ENCODE results near the gene AGXT2. TPM values are rescaled to one million over a fixed set of nuclear protein-coding genes. Genes with fewer than 3 reads are reported as not detected.

The AGXT2 gene
- total RNA-seq, 1 experiment from 2014 or later: not detected

DNA sequence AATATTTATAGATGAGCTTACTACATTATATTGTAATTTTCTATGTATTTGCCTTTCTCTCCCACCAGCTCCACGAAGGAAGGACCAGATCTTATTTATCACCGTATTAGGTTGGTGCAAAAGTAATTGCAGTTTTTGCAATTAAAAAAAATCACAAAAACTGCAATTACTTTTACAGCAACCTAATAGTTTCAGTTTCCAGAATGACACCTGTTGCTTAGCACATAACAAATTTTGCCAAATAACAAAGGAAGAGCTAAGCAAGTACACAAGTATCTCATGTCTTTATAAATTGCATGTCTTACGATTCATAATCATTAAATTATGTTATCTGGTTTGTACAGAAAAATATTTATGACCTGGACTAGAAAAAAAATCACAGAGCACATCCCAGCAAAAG is 45.9 kb downstream of the AGXT2 start:
- intact Hi-C loops (cut with micrococcal nuclease): loop anchor here (2.0 to 5.0 kb wide), 3 partner anchors 43 to 515 kb away; no protein-coding TSS in a partner anchor
- no peak overlapping the region for H3K9ac ChIP-seq (ENCODE audit: low read length)
- H4K20me1 ChIP-seq (ENCODE audit: low read length): no peaks in the 10 kb centered on the region
- TF ChIP-seq EZH2phosphoT487 (IDR thresholded peaks at IDR 0.05; ENCODE audit: borderline replicate concordance, low read length): no peak
- H3K4me1 ChIP-seq (ENCODE audit: insufficient read depth, low read length): no peaks in the 10 kb centered on the region
- no peaks in the 10 kb centered on the region for H3K9me2 ChIP-seq (replicated peaks; ENCODE audit: low read length)
- H3K9me3 ChIP-seq (ENCODE audit: low read length): no peaks in the 10 kb centered on the region
- no peaks in the 10 kb centered on the region for H3K79me2 ChIP-seq (ENCODE audit: low read length)
- DNase-seq (no peak), ATAC-seq (no peak)
- no TSS peak for BruUV-seq (replicated peaks)
- no peak overlapping the region for H3K27ac ChIP-seq (ENCODE audit: low read length)
- H3K4me2 ChIP-seq (ENCODE audit: low read length): no peak overlapping the region
- no peaks in the 10 kb centered on the region; the same call in 1 of the 2 replicates for H3K27me3 ChIP-seq (ENCODE audit: low read length)
- ChIA-PET POLR2A (ENCODE audit: unreplicated experiment) (interaction anchor here (1.0 kb wide), 1 partner anchor 701 kb away, joined by 3 read pairs; no protein-coding TSS in a partner anchor), CTCF (no interaction called here)
- no peaks in the 10 kb centered on the region for H3F3A ChIP-seq (ENCODE audit: low read length, unreplicated experiment)
- H2AFZ ChIP-seq (ENCODE audit: low read length): no peak overlapping the region
- H3K36me3 ChIP-seq (ENCODE audit: low read depth, low read length): no peaks in the 10 kb centered on the region
- no peak overlapping the region for H3K4me3 ChIP-seq (ENCODE audit: low read length)

DNA sequence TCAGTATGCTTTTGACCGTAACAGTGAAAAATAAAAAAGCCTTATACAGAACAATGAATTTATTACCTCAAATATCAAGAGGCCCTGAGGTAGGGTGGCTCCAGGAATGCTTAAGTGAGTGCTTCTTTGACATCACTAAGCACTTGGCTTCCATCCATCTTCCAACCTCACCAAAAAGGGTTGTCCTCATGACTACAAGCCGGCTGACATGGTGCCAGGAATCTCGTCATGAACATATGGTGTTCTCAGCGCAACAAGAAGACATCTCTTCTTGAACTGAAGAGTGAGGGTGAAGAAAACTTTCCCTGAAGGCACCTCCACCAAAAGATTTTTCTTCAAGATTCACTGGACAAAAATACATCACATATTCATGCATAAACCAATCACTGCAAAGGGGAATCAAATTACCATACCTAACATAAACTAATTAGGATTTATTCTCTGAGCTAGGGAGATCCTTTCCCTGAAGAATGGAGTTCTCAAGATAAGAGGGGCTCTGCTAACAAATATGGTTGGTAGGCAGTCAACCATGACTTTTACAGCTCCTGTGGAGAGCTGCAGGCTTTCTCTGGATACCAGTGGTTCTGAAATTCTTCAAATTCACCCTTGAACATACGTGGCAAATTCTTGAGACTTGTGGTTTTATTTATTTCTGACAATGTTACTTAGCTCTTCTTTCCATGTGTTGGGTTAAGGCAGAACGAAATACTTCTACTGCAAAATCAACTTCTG is 49.5 kb downstream of the AGXT2 start:
- ChIA-PET POLR2A (ENCODE audit: unreplicated experiment) (no interaction called here), CTCF (no interaction called here)

DNA sequence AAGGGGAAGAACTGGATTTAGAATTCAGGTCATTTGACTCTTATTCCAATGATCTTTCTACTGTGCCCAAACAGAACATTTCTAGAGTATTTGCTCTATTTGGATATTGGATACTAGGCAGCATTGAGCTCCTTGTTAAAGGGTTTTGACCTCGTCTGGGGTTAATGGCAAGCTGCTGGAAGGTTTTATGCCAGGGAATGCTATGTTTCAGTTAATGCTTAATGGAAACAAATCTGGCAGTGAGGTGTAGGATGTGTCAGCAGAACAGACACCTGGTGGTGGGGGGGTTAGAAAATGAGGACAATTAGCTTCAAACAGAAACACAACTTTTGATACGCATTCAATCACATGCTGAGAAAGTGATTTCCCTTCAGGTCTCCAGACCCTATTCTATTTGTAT is 51.5 kb downstream of the AGXT2 start:
- Histone ChIP-seq H2AFZ (ENCODE audit: low read length) (no peak overlapping the region), H3K4me3 (ENCODE audit: low read length) (no peak overlapping the region), H3K9ac (ENCODE audit: low read length) (no peak overlapping the region), H3K36me3 (ENCODE audit: low read depth, low read length) (no peaks in the 10 kb centered on the region), H3K27me3 (ENCODE audit: low read length) (peaks cover 16% of the 10 kb centered on the region), H3K4me2 (ENCODE audit: low read length) (no peak overlapping the region), H4K20me1 (ENCODE audit: low read length) (no peaks in the 10 kb centered on the region), H3F3A (ENCODE audit: low read length, unreplicated experiment) (no peaks in the 10 kb centered on the region), H3K27ac (ENCODE audit: low read length) (no peak overlapping the region), H3K4me1 (ENCODE audit: insufficient read depth, low read length) (no peaks in the 10 kb centered on the region), H3K79me2 (ENCODE audit: low read length) (no peaks in the 10 kb centered on the region), H3K9me3 (ENCODE audit: low read length) (no peaks in the 10 kb centered on the region), H3K9me2 (replicated peaks; ENCODE audit: low read length) (no peaks in the 10 kb centered on the region)
- TF ChIP-seq EZH2 (IDR thresholded peaks at IDR 0.05; ENCODE audit: low read length, unreplicated experiment): no peak
- TF ChIP-seq, protein P1, sequence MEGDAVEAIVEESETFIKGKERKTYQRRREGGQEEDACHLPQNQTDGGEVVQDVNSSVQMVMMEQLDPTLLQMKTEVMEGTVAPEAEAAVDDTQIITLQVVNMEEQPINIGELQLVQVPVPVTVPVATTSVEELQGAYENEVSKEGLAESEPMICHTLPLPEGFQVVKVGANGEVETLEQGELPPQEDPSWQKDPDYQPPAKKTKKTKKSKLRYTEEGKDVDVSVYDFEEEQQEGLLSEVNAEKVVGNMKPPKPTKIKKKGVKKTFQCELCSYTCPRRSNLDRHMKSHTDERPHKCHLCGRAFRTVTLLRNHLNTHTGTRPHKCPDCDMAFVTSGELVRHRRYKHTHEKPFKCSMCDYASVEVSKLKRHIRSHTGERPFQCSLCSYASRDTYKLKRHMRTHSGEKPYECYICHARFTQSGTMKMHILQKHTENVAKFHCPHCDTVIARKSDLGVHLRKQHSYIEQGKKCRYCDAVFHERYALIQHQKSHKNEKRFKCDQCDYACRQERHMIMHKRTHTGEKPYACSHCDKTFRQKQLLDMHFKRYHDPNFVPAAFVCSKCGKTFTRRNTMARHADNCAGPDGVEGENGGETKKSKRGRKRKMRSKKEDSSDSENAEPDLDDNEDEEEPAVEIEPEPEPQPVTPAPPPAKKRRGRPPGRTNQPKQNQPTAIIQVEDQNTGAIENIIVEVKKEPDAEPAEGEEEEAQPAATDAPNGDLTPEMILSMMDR (conservative IDR thresholded peaks at IDR 0.05; ENCODE audit: low read depth, low read length): no peak
- no peak for TF ChIP-seq EZH2phosphoT487 (IDR thresholded peaks at IDR 0.05; ENCODE audit: borderline replicate concordance, low read length)
- no peak for ATAC-seq
- DNase-seq: no peak
- BruUV-seq (replicated peaks): no TSS peak
- intact Hi-C loops (cut with micrococcal nuclease): no loop called here
- CTCF ChIA-PET: no interaction called here
- POLR2A ChIA-PET (ENCODE audit: unreplicated experiment): no interaction called here

More for the DNA sequence above, 49.5 kb downstream of the AGXT2 start:
- H3K4me2 ChIP-seq (ENCODE audit: low read length): no peak overlapping the region
- peak; percentile 11 for DNase-seq
- no peak overlapping the region for H3K27ac ChIP-seq (ENCODE audit: low read length)
- intact Hi-C loops (cut with micrococcal nuclease): no loop called here
- ATAC-seq: no peak
- no peaks in the 10 kb centered on the region for H3K4me1 ChIP-seq (ENCODE audit: insufficient read depth, low read length)
- no peaks in the 10 kb centered on the region for H3F3A ChIP-seq (ENCODE audit: low read length, unreplicated experiment)
- no TSS peak for BruUV-seq (replicated peaks)
- H3K9me2 ChIP-seq (replicated peaks; ENCODE audit: low read length): no peaks in the 10 kb centered on the region
- H3K4me3 ChIP-seq (ENCODE audit: low read length): no peak overlapping the region
- no peaks in the 10 kb centered on the region for H3K79me2 ChIP-seq (ENCODE audit: low read length)
- no peaks in the 10 kb centered on the region for H3K9me3 ChIP-seq (ENCODE audit: low read length)
- no peak overlapping the region for H2AFZ ChIP-seq (ENCODE audit: low read length)
- H4K20me1 ChIP-seq (ENCODE audit: low read length): no peaks in the 10 kb centered on the region
- H3K36me3 ChIP-seq (ENCODE audit: low read depth, low read length): no peaks in the 10 kb centered on the region
- H3K9ac ChIP-seq (ENCODE audit: low read length): no peak overlapping the region
- TF ChIP-seq EZH2 (IDR thresholded peaks at IDR 0.05; ENCODE audit: low read length, unreplicated experiment) (no peak), EZH2phosphoT487 (IDR thresholded peaks at IDR 0.05; ENCODE audit: borderline replicate concordance, low read length) (no peak)
- TF ChIP-seq, protein P1 (conservative IDR thresholded peaks at IDR 0.05; ENCODE audit: low read depth, low read length): no peak
- H3K27me3 ChIP-seq (ENCODE audit: low read length): peaks cover 16% of the 10 kb centered on the region
